Chondrocyte (in vitro differentiated cells): ENCODE results near the gene RAB13. TPM values are rescaled to one million over a fixed set of nuclear protein-coding genes. Genes with fewer than 3 reads are reported as not detected.

ENCODE experiments used
- DNase-seq: peaks from one replicate; pipeline ENCODE4 v3.0.0; 2021; ENCODE audit warnings: mixed read lengths, low spot score
- H3K27ac Mint-ChIP-seq: one replicate; pipeline ENCODE4 v1.8.0; 2021; ENCODE audit warnings: mild to moderate bottlenecking, moderate library complexity, mixed read lengths; ENCODE audit not compliant: unreplicated experiment
- H3K27me3 Mint-ChIP-seq: 2 replicates; pipeline ENCODE4 v1.8.0; 2021; ENCODE audit warnings: low read depth, mixed read lengths
- H3K36me3 Mint-ChIP-seq: 2 replicates; pipeline ENCODE4 v1.8.0; 2021; ENCODE audit warnings: low read depth, mixed read lengths
- H3K4me1 Mint-ChIP-seq: 2 replicates; pipeline ENCODE4 v1.8.0; 2021; ENCODE audit warnings: low read depth, mild to moderate bottlenecking, mixed read lengths
- H3K4me3 Mint-ChIP-seq: one replicate; pipeline ENCODE4 v1.8.0; 2021; ENCODE audit warnings: mild to moderate bottlenecking, moderate library complexity, mixed read lengths; ENCODE audit not compliant: unreplicated experiment
- H3K9me3 Mint-ChIP-seq: 2 replicates; pipeline ENCODE4 v1.8.0; 2021; ENCODE audit warnings: low read depth, mixed read lengths
- CTCF ChIP-seq: fragments of 200-600 bp; sonication (generic); IDR thresholded peaks from 2 replicates; pipeline ENCODE4 v1.5.0; 2021; ENCODE audit warnings: antibody characterized with exemption, mild to moderate bottlenecking, moderate library complexity
- total RNA-seq: library from RNA; stranded (reverse); gene quantifications from 3 replicates; pipeline ENCODE4 v1.2.1, GENCODE V29; 2021

The RAB13 gene
- total RNA-seq, 1 donor from 2014 or later: 116 TPM

DNA sequence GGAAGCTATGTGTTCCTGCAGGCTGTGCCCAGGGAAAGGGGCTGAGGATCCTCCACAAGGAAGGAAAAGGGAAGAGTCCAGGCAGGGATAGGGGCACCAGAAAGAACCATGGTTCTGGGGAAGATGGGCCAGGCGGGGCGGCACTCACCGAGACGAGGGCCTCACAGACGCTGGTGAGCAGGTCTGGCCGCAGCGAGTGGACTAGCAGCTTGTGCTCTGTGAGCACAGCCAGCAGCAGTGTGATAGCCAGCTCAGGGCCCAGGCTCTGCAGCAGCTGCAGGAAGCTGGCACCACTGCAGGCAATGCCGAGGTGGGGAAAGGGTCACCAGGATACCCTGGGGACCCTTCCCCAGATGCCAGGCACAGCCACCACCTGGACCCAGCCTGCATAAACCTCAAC is 45.4 kb downstream of the RAB13 start:
- no peak for TF ChIP-seq CTCF
- Mint-ChIP-seq H3K4me3 (no peak overlapping the region), H3K27me3 (no peaks in the 10 kb centered on the region), H3K27ac (no peak overlapping the region), H3K9me3 (no peaks in the 10 kb centered on the region), H3K4me1 (peaks cover 13% of the 10 kb centered on the region), H3K36me3 (peaks cover 32% of the 10 kb centered on the region)
- no peak for DNase-seq

GRCh38 chr1:153939476-153939875 is 46.7 kb downstream of the RAB13 start:
- H3K4me1 Mint-ChIP-seq: peaks cover 2% of the 10 kb centered on the region
- DNase-seq: no peak
- no peak overlapping the region for H3K4me3 Mint-ChIP-seq
- H3K36me3 Mint-ChIP-seq: peaks cover 40% of the 10 kb centered on the region
- no peaks in the 10 kb centered on the region for H3K27me3 Mint-ChIP-seq
- no peaks in the 10 kb centered on the region for H3K9me3 Mint-ChIP-seq
- no peak for TF ChIP-seq CTCF
- H3K27ac Mint-ChIP-seq: no peak overlapping the region

DNA sequence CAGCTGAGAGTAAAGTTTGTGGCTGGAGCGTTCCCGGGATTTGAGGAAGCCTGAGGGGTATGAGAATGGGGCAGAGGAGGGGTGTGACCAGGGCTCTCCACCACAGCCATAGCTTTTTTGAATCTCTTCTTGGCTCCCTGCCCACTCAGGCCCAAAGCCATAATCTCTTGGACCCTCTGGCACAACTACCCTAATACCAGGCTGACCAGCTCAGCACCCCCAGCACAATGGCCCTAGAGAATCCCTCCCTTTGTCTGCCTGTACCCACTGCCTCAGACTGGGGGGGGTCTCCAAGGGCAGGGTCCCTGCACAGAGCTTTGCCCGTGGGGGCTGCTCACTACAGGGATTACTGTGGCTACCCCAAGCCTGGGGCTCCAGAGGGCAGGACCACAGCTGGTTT is 47.1 kb downstream of the RAB13 start:
- H3K27me3 Mint-ChIP-seq: no peaks in the 10 kb centered on the region
- no peak overlapping the region for H3K4me3 Mint-ChIP-seq
- no peak for TF ChIP-seq CTCF
- H3K9me3 Mint-ChIP-seq: no peaks in the 10 kb centered on the region
- H3K36me3 Mint-ChIP-seq: peaks cover 42% of the 10 kb centered on the region
- DNase-seq: no peak
- no peak overlapping the region for H3K27ac Mint-ChIP-seq
- no peaks in the 10 kb centered on the region for H3K4me1 Mint-ChIP-seq

GRCh38 chr1:153937331-153937730 is 48.8 kb downstream of the RAB13 start:
- Mint-ChIP-seq H3K4me3 (no peak overlapping the region), H3K36me3 (peaks cover 40% of the 10 kb centered on the region), H3K27ac (no peak overlapping the region), H3K27me3 (no peaks in the 10 kb centered on the region), H3K9me3 (no peaks in the 10 kb centered on the region), H3K4me1 (no peaks in the 10 kb centered on the region)
- no peak for DNase-seq
- TF ChIP-seq CTCF: no peak

DNA sequence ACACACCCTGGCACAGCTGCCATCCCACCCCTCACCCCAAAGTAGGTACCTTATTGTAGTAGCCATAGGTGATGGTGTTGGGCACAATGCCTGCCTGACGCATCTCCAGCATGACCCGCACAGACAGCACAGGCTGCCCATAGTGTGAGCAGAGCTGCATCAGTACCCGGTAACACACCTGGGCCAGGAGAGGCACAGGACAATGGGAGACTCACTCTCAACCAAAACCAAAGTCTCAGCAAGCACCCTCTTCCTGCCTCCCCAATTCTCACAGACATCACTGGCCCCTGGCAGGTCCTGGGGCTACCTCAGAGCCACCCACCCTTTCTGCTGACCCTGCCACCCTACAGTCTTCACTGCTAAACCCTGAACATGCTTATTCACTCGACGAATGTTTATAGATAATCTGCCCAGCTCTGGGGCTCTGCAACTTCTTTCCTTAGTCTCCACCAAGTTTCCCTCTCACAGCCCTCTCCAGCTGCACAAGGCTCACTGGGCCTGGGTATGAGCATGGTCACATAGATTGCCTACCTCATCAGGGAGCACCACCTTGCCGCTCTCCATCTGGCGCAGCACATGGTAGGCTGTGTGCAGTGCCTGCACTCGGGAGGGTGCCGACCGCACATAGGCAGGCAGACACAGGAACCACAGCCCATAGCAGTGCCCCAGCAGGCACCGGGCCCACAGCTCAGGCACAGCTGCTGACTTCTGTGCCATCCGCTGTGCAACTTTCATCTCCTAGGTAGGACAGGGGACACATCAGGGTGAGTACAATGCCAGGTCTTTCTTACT is 49.9 kb downstream of the RAB13 start:
- no peak for TF ChIP-seq CTCF
- H3K27me3 Mint-ChIP-seq: no peaks in the 10 kb centered on the region
- H3K36me3 Mint-ChIP-seq: peaks cover 38% of the 10 kb centered on the region
- peak; percentile 51 for DNase-seq
- no peaks in the 10 kb centered on the region for H3K9me3 Mint-ChIP-seq
- H3K4me3 Mint-ChIP-seq: no peak overlapping the region
- H3K4me1 Mint-ChIP-seq: no peaks in the 10 kb centered on the region
- no peak overlapping the region for H3K27ac Mint-ChIP-seq
